Naive thymus-derived CD4-positive, alpha-beta T cell (primary cell): Measurements from ENCODE around the gene HSPBAP1. TPM values are rescaled to one million over a fixed set of nuclear protein-coding genes. Genes with fewer than 3 reads are reported as not detected.

Experiments used
- ATAC-seq: fragments of 150-1000 bp; cut with Tn5 transposase; 2 replicates; pipeline ENCODE4 v1.10.0; 2021; ENCODE audit warnings: mild to moderate bottlenecking, moderate library complexity
- CTCF ChIA-PET: fragments of 350-600 bp; sonication (Branson Sonifier 250); formaldehyde crosslinking; loops from one replicate; lab custom pipeline; 2021; ENCODE audit warnings: antibody characterized with exemption; lab: Charles Lee
- POLR2A ChIA-PET: fragments of 350-600 bp; sonication (Branson Sonifier 250); formaldehyde crosslinking; loops from one replicate; lab custom pipeline; 2021; ENCODE audit warnings: antibody characterized with exemption, inconsistent platforms; lab: Charles Lee
- DNase-seq, 9 donors: peaks; one replicate each; pipeline versions ENCODE4 v3.0.0 to v3.0.0-alpha.2; 2020 to 2022; ENCODE audit warnings: mixed read lengths in 1 of 9
- H3K27ac ChIP-seq: one replicate; pipeline ENCODE4 v1.7.0; 2013; ENCODE audit warnings: mild to moderate bottlenecking, low read depth, low read length, moderate library complexity
- H3K27me3 ChIP-seq, 2 donors: one replicate each; pipeline ENCODE4 v1.7.0; 2013; ENCODE audit warnings: low read length in 2 of 2, mild to moderate bottlenecking in 2 of 2, moderate library complexity in 2 of 2; ENCODE audit not compliant: control insufficient read depth in 2 of 2, insufficient read depth in 2 of 2
- H3K36me3 ChIP-seq, 3 experiments: 1 replicate in 2 of 3; 2 replicates in 1 of 3; pipeline ENCODE4 v1.7.0; 2013; ENCODE audit warnings: low read length in 3 of 3, mild to moderate bottlenecking in 3 of 3, moderate library complexity in 1 of 3; ENCODE audit not compliant: insufficient read depth in 3 of 3, control insufficient read depth in 2 of 3
- H3K4me1 ChIP-seq, 2 donors: one replicate each; pipeline ENCODE4 v1.7.0; 2013; ENCODE audit warnings: low read length in 2 of 2, mild to moderate bottlenecking in 2 of 2, moderate library complexity in 1 of 2; ENCODE audit not compliant: control insufficient read depth in 2 of 2, insufficient read depth in 2 of 2
- H3K4me3 ChIP-seq: 2 replicates; pipeline ENCODE4 v1.7.0; 2013; ENCODE audit warnings: mild to moderate bottlenecking, low read length
- H3K9me3 ChIP-seq, 3 experiments: 1 replicate in 2 of 3; 2 replicates in 1 of 3; pipeline ENCODE4 v1.7.0; 2013; ENCODE audit warnings: low read length in 3 of 3; ENCODE audit not compliant: control insufficient read depth in 2 of 3
- H3K27ac Mint-ChIP-seq, 9 donors: one replicate each; pipeline ENCODE4 v1.8.0; 2020 to 2022; ENCODE audit warnings: mixed read lengths in 9 of 9, mild to moderate bottlenecking in 8 of 9, moderate library complexity in 5 of 9, inconsistent platforms in 2 of 9
- H3K27me3 Mint-ChIP-seq, 5 donors: one replicate each; pipeline ENCODE4 v1.8.0; 2021 to 2022; ENCODE audit warnings: mixed read lengths in 5 of 5, mild to moderate bottlenecking in 1 of 5
- H3K36me3 Mint-ChIP-seq, 5 donors: one replicate each; pipeline ENCODE4 v1.8.0; 2020 to 2022; ENCODE audit warnings: mixed read lengths in 5 of 5, mild to moderate bottlenecking in 3 of 5, inconsistent platforms in 1 of 5
- H3K4me1 Mint-ChIP-seq, 7 donors: one replicate each; pipeline ENCODE4 v1.8.0; 2020 to 2022; ENCODE audit warnings: mixed read lengths in 7 of 7, mild to moderate bottlenecking in 3 of 7, inconsistent platforms in 1 of 7
- H3K4me3 Mint-ChIP-seq, 10 donors: one replicate each; pipeline ENCODE4 v1.8.0; 2020 to 2022; ENCODE audit warnings: mild to moderate bottlenecking in 10 of 10, mixed read lengths in 10 of 10, moderate library complexity in 6 of 10, inconsistent platforms in 2 of 10
- H3K9me3 Mint-ChIP-seq, 11 donors: one replicate each; pipeline ENCODE4 v1.8.0; 2020 to 2022; ENCODE audit warnings: mixed read lengths in 11 of 11, mild to moderate bottlenecking in 4 of 11, inconsistent platforms in 1 of 11, moderate library complexity in 1 of 11
- intact Hi-C, 2 donors: fragments of 100-400 bp; cut with micrococcal nuclease; formaldehyde crosslinking; loops; one replicate each; pipeline ENCODE4 v1.15.1; 2023
- polyA plus RNA-seq, 2 donors: library from polyadenylated mRNA; unstranded; fragments of 300-500 nt; fragmentation: Illumina TruSeq; gene quantifications; one replicate each; pipeline ENCODE4 v1.2.3, GENCODE V29; 2021
- total RNA-seq, 6 experiments: library from RNA in 5 of 6; stranded (reverse) in 5 of 6; gene quantifications; 1 replicate in 5 of 6; 2 replicates in 1 of 6; pipeline ENCODE4 v1.2.3 and lab custom pipeline; 2021 to 2026

Gene HSPBAP1
- total RNA-seq (10 to 100 TPM in 4 of 5 experiments, 1 to 10 TPM in 1; 9.0 to 31.5 (median 23.3) TPM), polyA plus RNA-seq (10 to 100 TPM in 1 of 2 donors, 1 to 10 TPM in 1; 7.1 to 11.1 TPM), total RNA-seq (lab: John Stamatoyannopoulos, UW) (19.7 reads per million, percentile 50 among the genes with 10 or more reads in this experiment)

DNA sequence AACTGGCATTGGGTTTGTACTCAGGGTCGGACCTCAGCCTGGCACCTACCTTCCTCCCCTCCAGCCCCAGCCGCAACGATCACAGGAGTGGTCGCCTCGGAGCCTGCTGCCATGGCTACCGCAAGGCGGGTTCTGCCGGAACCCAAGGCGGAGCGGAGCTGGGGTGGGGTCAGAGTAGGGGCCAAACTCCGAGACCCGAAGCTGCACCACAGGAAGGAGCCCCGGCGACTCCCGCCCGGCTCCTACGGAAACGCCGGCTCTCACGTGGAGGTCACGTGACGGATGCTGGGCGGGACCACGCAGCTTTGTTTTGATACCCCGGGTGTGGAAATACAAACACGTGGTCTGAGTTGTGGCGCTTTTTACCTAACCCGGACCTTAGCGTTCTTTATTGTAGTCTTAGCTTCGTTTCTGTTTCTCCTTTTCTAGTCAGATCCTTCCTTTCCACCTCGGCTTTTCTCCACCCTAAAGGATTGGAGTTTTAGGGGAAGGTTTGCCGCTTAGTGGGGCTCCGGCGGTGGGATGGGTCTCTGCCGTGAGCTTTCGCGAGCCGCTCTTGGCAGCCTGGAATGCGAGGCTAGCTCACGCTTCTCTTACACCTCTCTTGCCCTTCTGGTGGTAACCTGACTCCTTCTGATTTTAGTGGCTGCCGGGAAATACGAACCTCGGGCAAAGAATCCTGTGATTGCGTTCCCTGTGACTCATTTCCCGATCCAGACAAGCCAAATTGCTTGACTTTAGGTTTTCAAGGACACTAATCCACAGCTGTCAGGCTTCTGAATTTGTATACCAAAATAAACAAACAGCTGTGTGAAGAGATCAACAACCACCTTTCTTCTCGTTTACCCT, at the start of gene HSPBAP1:
Gene HSPBAP1 (minus strand): TSS at position 264 of the 849 bp plus-strand sequence. CDS start 151 bp downstream, at position 113.
- no peaks in the 10 kb centered on the region for H3K27me3 Mint-ChIP-seq
- peak within 1 kb of the TSS in 5 of 10 donors; percentile 91 to 97 (median 95) for H3K4me3 Mint-ChIP-seq
- H3K27me3 ChIP-seq: no peaks in the 10 kb centered on the region
- no peaks in the 10 kb centered on the region for H3K36me3 ChIP-seq
- H3K27ac Mint-ChIP-seq: peak within 1 kb of the TSS in 6 of 9 donors; percentile 79 to 99 (median 96)
- H3K9me3 Mint-ChIP-seq: no peaks in the 10 kb centered on the region
- peak within 1 kb of the TSS; percentile 82 for H3K27ac ChIP-seq
- CTCF ChIA-PET: interaction anchor here (0.8 kb wide), 1 partner anchor 410 kb away, joined by 3 read pairs; the partner anchor contains the start of gene FAM162A
- POLR2A ChIA-PET: interaction anchor here (0.6 to 1.8 kb wide), 12 partner anchors 10 to 699 kb away, joined by 3 to 8 read pairs (median 4); partner anchors contain the start of genes FAM162A, SEC22A and WDR5B
- intact Hi-C loops: loop anchor here (1.0 to 10.0 kb wide), 20 partner anchors 38 to 1247 kb away; partner anchors contain the start of genes DTX3L (in 2 of the 2), FAM162A (in 2 of the 2), HCLS1 (in 2 of the 2) and KPNA1 (in 2 of the 2)
- peaks cover 22 to 34% of the 10 kb centered on the region in 2 donors for H3K4me1 ChIP-seq
- DNase-seq (peak; percentile 71 to 90 (median 86)), ATAC-seq (peak; percentile 77)
- peak within 1 kb of the TSS; percentile 83 for H3K4me3 ChIP-seq
- H3K9me3 ChIP-seq: no peaks in the 10 kb centered on the region
- peaks cover 0 to 12% (median 0%) of the 10 kb centered on the region in 5 donors for H3K36me3 Mint-ChIP-seq
- H3K4me1 Mint-ChIP-seq: peaks cover 20 to 29% (median 27%) of the 10 kb centered on the region in 7 donors

DNA sequence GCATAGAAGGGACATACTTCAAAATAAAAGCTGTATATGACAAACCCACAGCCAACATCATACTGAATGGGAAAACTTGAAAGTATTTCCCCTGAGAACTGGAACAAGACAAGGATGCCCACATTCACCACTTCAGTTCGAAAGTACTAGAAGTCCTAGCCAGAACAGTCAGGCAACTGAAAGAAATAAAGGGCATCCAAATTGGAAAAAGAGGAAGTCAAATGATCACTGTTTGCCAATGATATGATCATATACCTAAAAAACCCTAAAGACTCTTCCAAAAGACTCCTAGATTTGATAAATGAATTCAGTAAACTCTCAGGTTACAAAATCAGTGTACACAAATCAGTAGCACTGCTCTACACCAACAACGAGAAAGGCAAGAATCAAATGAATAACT, 42.0 kb upstream of the HSPBAP1 start:
- no peaks in the 10 kb centered on the region for H3K27me3 Mint-ChIP-seq
- ATAC-seq (no peak), DNase-seq (no peak)
- Histone ChIP-seq H3K9me3 (no peaks in the 10 kb centered on the region), H3K27me3 (no peaks in the 10 kb centered on the region), H3K27ac (no peak overlapping the region), H3K4me1 (no peaks in the 10 kb centered on the region), H3K4me3 (no peak overlapping the region), H3K36me3 (peaks cover 0 to 6% (median 0%) of the 10 kb centered on the region in 3 experiments)
- ChIA-PET CTCF (no interaction called here), POLR2A (no interaction called here)
- H3K27ac Mint-ChIP-seq: no peak overlapping the region
- peaks cover 0 to 3% (median 0%) of the 10 kb centered on the region in 7 donors for H3K4me1 Mint-ChIP-seq
- H3K36me3 Mint-ChIP-seq: peaks cover 6 to 48% (median 25%) of the 10 kb centered on the region in 5 donors
- H3K4me3 Mint-ChIP-seq: no peak overlapping the region
- peaks cover 0 to 8% (median 0%) of the 10 kb centered on the region in 11 donors for H3K9me3 Mint-ChIP-seq
- intact Hi-C loops: loop anchor here in 1 of 2 donors (2.0 kb wide), 1 partner anchor 13 kb away; no protein-coding TSS in a partner anchor

DNA sequence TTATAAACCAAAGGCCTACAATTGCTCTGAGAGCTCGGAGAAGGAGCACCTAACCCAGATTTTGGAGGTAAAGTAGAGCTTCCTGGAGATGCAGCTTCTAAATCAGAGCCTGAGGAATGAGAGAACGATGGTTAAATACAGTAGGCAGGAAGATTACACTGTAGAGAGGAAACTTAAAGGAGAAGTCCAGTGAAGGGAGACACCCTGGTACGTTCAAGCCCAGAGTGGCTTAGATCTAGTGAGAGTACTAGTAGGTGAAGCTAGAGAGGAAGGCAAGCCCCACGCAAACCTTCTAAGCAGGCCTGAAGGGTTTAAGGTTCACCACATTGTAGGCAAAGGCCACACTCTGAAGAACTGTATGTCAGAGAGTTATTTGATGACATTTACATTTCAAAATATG, 34.6 kb upstream of the HSPBAP1 start:
- H3K4me3 ChIP-seq: no peak overlapping the region
- POLR2A ChIA-PET: no interaction called here
- intact Hi-C loops: no loop called here
- no peaks in the 10 kb centered on the region for H3K27me3 ChIP-seq
- Mint-ChIP-seq H3K27me3 (no peaks in the 10 kb centered on the region), H3K4me3 (no peak overlapping the region), H3K36me3 (peaks cover 7 to 72% (median 39%) of the 10 kb centered on the region in 5 donors), H3K9me3 (no peaks in the 10 kb centered on the region), H3K27ac (no peak overlapping the region), H3K4me1 (peaks cover 0 to 3% (median 0%) of the 10 kb centered on the region in 7 donors)
- no peak for DNase-seq
- H3K4me1 ChIP-seq: no peaks in the 10 kb centered on the region
- ATAC-seq: no peak
- CTCF ChIA-PET: no interaction called here
- no peak overlapping the region for H3K27ac ChIP-seq
- no peaks in the 10 kb centered on the region for H3K9me3 ChIP-seq
- peaks cover 0 to 6% (median 4%) of the 10 kb centered on the region in 3 experiments for H3K36me3 ChIP-seq

DNA sequence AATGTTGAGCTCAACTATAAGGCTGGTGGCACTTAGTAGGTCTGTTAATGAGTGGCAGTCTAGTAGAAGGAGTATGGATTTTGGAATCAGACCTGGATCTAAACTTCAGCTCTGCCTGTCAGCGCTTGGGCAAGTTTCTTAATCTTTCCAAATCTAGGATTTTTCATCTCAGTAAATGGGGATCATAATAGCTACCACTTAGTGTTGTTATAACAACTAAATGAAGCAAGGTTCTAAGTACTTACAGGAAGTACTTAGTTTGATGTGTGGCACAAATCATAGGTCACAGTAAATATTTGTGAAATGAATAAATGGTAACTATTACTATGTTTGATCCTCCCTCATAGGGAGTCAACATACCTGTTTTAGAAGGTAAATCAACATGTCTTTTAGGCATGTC, 32.6 kb upstream of the HSPBAP1 start:
- CTCF ChIA-PET: no interaction called here
- peaks cover 5 to 79% (median 43%) of the 10 kb centered on the region in 5 donors for H3K36me3 Mint-ChIP-seq
- no peak for ATAC-seq

DNA sequence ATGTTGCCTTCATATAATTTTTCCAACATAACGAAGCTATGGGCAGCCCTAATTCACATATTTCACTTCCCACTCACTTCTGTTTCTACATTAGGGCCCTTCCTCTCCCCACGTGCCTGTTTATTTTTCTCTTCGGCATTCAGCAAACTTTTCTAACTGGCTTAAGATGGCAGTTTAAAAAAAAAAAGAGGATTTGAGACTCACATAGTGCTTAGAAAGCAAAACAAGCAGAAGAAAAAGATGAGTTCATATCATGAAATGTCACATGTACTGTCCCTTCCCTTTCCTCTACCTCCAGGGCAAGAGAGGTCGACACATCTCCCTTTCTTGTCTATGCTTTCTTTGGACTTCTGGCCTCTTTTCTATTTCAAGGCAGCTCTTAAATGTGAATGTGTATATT, 31.8 kb upstream of the HSPBAP1 start:
- H3K9me3 ChIP-seq: no peaks in the 10 kb centered on the region
- Mint-ChIP-seq H3K36me3 (peaks cover 5 to 79% (median 50%) of the 10 kb centered on the region in 5 donors), H3K4me3 (no peak overlapping the region), H3K27ac (no peak overlapping the region), H3K27me3 (no peaks in the 10 kb centered on the region), H3K4me1 (peaks cover 0 to 2% (median 0%) of the 10 kb centered on the region in 7 donors), H3K9me3 (no peaks in the 10 kb centered on the region)
- H3K36me3 ChIP-seq: peaks cover 0 to 9% (median 4%) of the 10 kb centered on the region in 3 experiments
- CTCF ChIA-PET: no interaction called here
- no peaks in the 10 kb centered on the region for H3K27me3 ChIP-seq
- H3K4me1 ChIP-seq: no peaks in the 10 kb centered on the region
- POLR2A ChIA-PET: no interaction called here
- intact Hi-C loops: no loop called here
- no peak for DNase-seq
- no peak overlapping the region for H3K27ac ChIP-seq
- H3K4me3 ChIP-seq: no peak overlapping the region
- ATAC-seq: no peak

More for the DNA sequence above, 32.6 kb upstream of the HSPBAP1 start:
- H3K27ac Mint-ChIP-seq: no peak overlapping the region
- intact Hi-C loops: no loop called here
- no peaks in the 10 kb centered on the region for H3K4me1 ChIP-seq
- H3K9me3 ChIP-seq: no peaks in the 10 kb centered on the region
- H3K9me3 Mint-ChIP-seq: no peaks in the 10 kb centered on the region
- DNase-seq: no peak
- H3K27me3 Mint-ChIP-seq: no peaks in the 10 kb centered on the region
- H3K4me3 ChIP-seq: no peak overlapping the region
- POLR2A ChIA-PET: no interaction called here
- no peak overlapping the region for H3K4me3 Mint-ChIP-seq
- H3K4me1 Mint-ChIP-seq: peaks cover 0 to 2% (median 0%) of the 10 kb centered on the region in 7 donors
- H3K27ac ChIP-seq: no peak overlapping the region
- peaks cover 0 to 4% (median under 1%) of the 10 kb centered on the region in 3 experiments for H3K36me3 ChIP-seq
- no peaks in the 10 kb centered on the region for H3K27me3 ChIP-seq

DNA sequence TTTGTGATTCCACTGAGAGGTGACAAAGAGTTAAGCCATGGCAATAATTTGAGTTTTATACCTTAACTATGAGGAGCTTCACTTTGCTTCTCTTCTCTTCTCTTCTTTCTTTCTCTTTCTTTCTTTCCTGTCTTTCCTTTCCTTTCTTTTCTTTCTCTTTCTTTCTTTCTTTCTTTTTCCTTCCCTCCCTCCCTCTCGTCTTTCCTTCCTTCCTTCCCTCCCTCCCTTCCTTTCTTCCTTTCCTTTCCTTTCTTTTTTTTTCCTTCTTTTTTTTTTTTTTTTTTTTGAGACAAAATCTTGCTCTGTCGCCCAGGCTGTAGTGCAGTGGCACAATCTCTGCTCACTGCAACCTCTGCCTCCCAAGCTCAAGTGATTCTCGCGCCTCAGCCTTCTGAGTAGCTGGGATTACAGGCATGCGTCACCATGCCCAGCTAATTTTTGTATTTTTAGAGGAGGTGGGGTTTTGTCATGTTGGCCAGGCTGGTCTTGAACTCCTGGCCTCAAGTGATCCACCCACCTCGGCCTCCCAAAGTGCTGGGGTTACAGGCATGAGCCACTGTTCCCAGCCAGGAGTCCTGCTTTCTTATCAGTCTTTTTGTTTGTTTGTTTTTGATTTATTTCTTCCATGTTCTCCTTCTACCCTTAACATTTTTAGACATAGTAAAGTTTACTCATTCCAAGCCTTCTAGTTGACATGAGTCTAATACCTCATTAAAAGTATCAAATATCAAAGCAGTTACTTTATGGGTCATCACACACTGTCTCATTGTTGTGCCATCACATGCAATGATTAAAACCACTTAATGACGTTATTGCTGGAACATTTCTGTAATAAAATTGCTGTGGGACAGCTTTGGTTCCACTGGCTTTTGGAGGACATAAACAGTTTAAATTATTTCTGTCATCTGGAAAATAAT, 31.1 kb upstream of the HSPBAP1 start:
- H3K9me3 ChIP-seq: no peaks in the 10 kb centered on the region
- no peak for ATAC-seq
- no peaks in the 10 kb centered on the region for H3K4me1 ChIP-seq
- intact Hi-C loops: no loop called here
- H3K9me3 Mint-ChIP-seq: no peaks in the 10 kb centered on the region
- H3K36me3 Mint-ChIP-seq: peaks cover 5 to 74% (median 50%) of the 10 kb centered on the region in 5 donors
- peaks cover 0 to 2% (median 0%) of the 10 kb centered on the region in 7 donors for H3K4me1 Mint-ChIP-seq
- ChIA-PET CTCF (no interaction called here), POLR2A (no interaction called here)
- no peak overlapping the region for H3K4me3 Mint-ChIP-seq
- no peak overlapping the region for H3K27ac ChIP-seq
- no peak overlapping the region for H3K27ac Mint-ChIP-seq
- no peaks in the 10 kb centered on the region for H3K27me3 Mint-ChIP-seq
- H3K36me3 ChIP-seq: peaks cover 0 to 10% (median 4%) of the 10 kb centered on the region in 3 experiments
- DNase-seq: no peak
- no peak overlapping the region for H3K4me3 ChIP-seq
- no peaks in the 10 kb centered on the region for H3K27me3 ChIP-seq
